Measurements from ENCODE around the gene CRYZL1.

GRCh38 chr21:33658919-33659567, 17.5 kb upstream of the CRYZL1 start:
- TF ChIP-seq, protein P1, sequence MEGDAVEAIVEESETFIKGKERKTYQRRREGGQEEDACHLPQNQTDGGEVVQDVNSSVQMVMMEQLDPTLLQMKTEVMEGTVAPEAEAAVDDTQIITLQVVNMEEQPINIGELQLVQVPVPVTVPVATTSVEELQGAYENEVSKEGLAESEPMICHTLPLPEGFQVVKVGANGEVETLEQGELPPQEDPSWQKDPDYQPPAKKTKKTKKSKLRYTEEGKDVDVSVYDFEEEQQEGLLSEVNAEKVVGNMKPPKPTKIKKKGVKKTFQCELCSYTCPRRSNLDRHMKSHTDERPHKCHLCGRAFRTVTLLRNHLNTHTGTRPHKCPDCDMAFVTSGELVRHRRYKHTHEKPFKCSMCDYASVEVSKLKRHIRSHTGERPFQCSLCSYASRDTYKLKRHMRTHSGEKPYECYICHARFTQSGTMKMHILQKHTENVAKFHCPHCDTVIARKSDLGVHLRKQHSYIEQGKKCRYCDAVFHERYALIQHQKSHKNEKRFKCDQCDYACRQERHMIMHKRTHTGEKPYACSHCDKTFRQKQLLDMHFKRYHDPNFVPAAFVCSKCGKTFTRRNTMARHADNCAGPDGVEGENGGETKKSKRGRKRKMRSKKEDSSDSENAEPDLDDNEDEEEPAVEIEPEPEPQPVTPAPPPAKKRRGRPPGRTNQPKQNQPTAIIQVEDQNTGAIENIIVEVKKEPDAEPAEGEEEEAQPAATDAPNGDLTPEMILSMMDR (IDR thresholded peaks at IDR 0.05): no peak
- no peak for TF ChIP-seq POLR2A (IDR thresholded peaks at IDR 0.05)

All from lower leg skin (tissue), 3 donors.